Bladder microvascular endothelial cell (primary cell): ENCODE data around the gene OXTR. TPM values are rescaled to one million over a fixed set of nuclear protein-coding genes. Genes with fewer than 3 reads are reported as not detected.

ENCODE experiments used
- total RNA-seq: library from RNA; depleted of rRNA; stranded (reverse); fragments of >200 nt; gene quantifications from 2 replicates; pipeline ENCODE4 v1.2.3, GENCODE V29; 2014

The OXTR gene
- total RNA-seq: 0.32 and 1.1 TPM in 2 replicates

DNA sequence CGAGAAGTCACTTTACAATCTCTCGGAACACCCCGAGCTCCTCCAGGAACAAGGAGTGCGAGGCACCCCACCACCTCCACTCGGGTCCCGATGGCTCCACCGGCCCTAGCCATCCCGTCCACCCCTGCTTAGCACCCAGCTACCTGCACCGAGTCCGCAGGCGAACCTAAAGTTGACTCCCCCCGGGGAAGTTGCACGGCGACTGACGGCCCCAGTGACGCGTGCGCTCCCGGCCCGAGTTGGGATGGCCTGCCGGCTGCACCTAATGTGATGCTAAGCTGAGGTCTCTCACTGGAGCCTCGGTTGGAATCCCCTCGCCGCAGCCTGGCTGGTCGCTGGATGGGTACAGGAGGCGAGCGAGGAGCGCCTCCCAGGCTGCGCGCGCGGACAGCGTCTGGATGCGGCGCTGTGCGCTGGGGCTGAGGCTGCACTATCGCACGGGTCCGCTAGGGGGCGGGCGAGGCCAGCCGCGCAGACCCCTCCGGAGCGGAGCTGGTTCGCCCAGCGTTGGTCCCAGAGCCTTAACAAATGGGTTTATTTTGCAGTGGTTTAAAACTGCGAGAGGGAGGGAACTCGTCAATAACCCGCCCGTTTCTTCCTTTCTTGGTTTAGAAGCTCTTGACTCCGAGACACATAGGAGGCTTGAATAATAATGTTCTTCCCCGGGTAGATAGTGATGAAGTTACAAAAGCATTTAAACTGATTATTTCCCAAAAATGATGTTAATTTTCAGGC is at the start of gene OXTR:
OXTR (minus strand) TSS at position 526 of the 735 bp plus-strand sequence. CDS start 1,426 bp downstream, outside the sequence.

DNA sequence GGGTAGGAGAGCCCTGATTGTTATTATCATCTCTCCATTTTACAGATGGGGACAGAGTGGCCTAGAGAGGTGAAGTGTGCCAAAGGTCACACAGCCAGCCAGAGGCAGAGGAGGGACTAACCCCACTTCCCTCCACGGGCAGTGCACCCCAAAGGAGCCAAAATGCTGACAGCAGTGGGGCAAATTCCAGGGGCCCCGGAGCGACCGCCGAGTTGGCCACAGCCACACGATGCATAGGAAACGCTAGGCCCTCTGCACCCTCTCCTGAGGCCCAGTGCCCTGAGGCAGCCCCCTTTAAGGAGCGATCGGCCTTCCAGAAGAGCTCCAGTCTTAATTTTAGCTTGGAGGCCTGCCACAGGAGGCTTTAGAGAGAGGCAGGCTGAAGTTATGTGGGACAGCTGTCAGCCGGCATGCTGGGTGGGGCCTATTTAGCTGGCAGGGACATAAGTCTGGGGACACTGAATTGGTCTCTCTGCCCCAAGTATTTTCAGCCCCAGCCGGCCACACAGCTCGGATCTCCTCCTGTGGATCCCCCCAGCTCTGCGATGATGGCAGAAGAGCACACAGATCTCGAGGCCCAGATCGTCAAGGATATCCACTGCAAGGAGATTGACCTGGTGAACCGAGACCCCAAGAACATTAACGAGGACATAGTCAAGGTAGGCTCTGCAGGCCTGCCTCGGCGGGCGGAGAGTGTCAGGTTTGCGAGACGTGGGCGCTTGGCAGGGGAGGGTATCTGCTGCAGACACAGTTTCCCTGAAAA is 35.9 kb downstream of the OXTR start, which contains the start of gene CAV3:
CAV3 (plus strand) TSS at position 471 of the 763 bp plus-strand sequence; CDS start at position 546, 75 bp downstream.

Other genes with a start within 250 kb of the OXTR start
- gene SSUH2, start 124.8 kb downstream of the OXTR start, total RNA-seq: not detected in 2 replicates
- gene CAV3, start 35.8 kb downstream of the OXTR start, total RNA-seq: not detected in 2 replicates
- gene RAD18, start 193.9 kb upstream of the OXTR start, total RNA-seq: 4.4 and 22.0 TPM in 2 replicates